GM18526 (cell line): ENCODE data around the gene WHRN.

Experiments used
- POLR2A ChIP-seq: IDR thresholded peaks from 3 replicates; pipeline ENCODE4 v1.6.1; 2011; ENCODE audit not compliant: insufficient read length; ENCODE audit errors: extremely low read depth

Gene WHRN

DNA sequence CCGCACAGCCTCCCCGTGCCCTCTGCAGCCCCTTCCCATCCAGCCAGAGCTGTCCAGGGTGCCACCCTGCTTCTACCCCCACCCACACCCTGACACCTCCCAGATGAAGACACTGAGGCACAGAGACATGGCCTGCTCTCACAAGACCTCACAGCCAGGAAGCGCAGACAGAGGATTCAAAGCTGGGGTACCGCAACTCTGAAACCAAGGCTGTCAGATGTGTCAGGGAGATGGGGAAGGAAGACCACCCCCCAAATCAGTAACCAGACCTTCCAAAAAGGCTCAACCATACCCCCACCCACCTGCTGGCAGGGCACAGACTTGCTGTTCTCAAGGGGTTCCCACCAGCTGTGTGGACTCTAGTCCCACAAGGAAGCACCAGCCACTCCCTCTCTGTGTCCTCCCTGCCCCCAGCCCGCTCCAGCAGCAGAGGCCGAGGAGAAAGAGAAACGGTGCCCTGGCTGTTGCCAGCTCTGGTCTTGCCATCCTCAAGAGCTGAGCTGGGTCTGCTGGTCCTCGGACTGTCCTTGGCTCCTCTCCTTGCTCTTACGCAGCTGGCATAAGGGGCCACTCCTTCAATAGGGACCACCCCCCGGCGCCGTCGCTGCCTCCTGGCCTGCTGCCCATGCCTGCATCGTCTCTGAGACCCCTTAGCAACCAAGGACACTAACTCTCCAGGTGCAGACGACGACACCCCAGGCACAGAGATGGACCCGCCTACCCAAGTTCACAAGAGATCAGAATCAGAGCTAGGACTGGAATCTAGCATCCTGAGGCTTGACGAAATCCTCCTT is 118.2 kb downstream of the WHRN start:
- peak; percentile 19 for TF ChIP-seq POLR2A

DNA sequence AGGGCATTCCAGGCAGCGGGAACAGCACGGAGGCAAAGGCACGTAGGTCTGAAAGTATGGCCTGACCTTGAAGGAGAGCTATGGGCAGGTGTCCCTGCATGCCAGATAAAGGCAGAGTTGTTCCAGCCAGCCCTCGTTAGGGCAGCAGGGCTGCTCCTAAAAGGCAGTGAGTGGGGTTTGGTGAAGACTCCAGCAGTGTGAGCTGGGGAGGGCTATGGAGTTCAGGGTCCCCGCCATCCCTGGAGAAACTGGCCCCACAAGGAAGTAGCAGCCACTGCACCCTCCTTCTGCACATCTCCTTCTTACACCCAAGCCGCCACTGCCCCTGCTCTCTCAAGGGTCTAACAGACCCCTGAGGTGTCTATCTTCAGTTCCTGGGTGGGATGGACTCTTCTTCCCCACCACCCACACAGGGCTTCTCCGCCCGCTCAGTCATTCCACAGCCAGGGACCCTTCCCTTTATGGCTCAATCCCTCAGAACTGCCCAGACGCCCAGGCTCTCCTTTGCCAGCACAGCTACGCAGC is 118.8 kb downstream of the WHRN start:
- peak; percentile 34 for TF ChIP-seq POLR2A

DNA sequence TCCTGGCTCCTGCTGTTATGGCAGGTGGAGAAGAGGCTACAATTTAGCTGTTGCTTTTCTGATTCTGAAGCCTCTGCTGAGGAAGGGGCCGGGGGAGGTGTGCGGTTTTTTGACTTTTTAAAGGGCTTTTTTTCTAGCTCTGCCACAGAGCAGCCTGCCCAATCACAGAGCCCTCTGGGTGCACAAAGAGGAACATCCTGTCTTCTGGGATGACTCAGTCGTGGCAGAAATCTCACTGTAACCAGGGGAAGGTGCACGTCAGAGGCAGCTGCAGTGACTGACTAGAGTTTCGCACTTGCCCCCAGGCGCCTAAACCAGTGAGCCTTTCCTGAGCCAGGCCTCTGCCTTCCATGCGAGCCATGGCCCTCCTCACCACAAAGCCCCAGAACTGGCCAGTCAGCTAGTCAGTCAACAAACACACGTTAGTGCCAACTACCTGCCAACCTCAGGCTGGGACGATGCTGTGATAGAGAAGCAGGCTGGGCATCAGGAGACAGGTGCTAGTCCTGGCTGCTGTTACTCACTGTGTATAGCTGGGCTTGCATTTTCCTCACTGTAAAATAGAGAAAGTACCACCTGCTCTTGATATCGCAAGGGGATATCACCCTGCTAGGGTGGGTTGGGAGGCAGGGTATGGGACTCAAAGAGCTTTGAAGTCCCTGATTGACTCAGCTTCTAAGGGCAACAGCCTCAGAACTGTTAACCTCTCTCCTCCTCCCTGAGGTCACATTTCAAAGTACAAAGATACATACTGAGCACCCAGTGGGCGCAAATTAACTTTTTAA is 119.7 kb downstream of the WHRN start:
- peak; percentile 87 for TF ChIP-seq POLR2A

DNA sequence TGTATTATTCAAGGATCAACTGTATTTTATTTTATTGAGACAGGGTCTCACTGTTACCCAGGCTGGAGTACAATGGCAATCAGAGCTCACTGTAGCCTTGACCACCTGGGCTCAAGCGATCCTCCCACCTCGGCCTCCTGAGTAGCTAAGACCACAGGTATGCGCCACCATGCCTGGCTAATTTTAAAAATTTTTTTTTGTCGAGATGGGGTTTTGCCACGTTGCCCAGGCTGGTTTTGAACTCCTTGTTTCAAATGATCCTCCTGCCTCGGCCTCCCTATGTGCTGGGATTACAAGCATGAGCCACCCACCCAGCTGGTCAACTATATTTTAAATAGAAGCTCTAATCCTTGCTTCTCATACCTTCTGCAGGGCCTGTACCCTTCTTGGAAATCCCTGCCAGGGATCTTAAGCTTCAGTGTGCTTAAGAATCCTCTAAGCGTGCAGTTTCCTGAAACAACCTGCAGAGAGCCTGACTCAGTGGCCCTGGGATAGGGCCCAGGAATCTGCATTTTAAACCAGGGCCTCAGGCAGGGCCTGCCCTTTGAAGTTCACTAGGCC is 120.4 kb downstream of the WHRN start:
- no peak for TF ChIP-seq POLR2A

DNA sequence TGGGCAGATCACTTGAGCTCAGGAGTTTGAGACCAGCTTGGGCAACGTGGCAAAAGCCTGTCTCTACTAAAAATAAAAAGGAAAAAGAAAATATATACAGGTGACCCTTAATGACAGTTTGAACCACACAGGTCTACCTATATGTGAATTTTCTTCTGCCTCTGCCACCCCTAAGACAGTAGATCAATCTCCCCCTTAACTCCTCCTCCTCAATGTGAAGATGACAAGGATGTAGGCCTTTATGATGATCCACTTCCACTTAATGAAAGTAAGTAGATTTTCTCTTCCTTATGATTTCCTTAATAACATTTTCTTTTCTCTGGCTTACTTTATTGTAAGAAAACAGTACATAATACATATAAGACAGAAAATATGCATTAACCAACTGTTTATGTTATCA is 120.9 kb downstream of the WHRN start:
- no peak for TF ChIP-seq POLR2A

DNA sequence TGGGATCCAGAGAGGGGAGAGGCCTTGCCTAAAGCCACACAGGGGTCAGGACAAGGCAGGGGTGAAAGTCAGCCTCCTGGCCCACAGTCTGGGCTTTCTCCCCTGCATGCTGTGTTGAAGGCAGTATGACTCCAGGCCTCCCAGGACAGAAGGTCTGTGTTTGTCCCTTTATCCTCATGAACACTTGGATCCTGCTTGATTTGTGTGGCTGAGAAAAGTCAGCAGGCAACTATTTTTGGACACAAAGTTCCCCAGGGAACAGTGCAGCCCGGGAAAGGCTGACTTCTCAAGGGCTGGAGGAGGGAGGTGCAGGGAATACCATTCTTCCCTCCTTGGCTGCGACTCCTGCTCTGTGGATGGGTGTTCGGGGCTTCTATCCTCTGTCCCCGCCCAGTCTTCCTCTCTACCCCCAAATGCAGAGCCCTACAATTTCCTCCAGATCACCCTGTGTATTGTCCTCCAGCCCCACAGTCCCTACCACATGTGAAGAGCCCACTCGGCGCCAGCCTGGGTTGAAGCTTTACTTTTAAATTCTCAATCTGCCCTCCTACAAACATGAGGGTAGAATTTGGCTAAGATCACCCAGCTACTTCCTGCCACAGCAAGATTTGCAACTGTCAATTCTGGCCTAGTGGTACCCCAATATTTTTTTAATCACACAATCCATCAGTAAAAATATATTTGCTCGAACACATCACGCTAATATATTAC is 121.6 kb downstream of the WHRN start:
- no peak for TF ChIP-seq POLR2A

DNA sequence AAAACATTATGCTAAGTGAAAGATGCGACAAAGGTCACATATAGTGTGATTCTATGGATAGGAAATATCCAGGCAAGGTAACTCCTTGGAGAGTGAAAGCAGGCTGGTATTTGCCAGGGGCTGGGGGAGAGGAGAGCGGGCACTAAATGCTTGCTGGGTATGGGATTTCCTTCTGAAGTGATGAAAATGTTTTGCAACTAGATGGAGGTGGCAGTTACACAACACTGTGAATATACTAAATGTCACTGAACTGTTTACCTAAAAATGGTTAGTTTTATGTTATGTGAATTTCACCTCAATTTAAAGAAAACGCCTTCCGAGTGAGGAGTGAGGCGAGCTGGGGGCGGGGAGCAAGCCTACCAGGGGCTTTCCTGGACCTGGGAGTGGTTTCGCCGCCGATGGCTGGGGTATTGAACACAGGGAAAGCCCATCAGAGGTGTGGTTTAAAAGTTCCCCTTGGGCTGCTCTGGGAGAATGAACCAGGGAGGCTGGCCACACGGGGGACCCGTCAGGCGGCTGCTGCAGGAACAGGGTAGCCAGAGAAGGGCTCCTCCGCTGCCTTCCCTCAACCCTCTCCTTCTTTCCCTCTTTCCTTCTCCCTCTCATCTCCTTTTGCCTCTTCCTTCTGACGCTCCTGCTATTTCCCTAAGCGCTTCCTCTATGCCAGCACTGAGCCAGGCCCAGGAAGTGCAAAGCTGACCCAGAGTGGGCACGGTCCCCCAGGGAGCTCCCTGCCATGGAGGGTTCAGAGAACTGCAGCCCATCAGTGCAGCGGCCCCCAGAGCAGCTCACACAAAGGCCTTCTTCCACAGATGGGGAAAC is 122.4 kb downstream of the WHRN start:
- TF ChIP-seq POLR2A = peak; percentile 47

DNA sequence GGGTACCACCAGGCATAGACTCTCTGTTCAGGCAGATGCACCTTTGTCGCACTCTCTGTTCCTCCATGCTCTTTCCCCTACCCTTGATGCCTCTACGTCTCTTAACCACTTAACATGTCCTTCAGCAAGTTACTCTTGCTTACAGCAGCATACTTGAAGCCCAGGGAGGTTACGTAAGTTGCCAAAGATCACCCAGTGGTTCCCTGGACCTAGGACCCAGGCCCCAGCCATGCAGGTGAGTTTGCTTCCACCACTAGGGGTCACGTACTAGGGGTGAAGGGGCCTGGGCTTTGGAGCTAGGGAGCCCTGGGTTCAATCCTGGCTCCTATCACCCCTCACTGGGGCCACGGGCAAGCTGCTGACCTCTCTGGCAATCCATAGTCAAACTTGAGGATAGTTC is 126.4 kb downstream of the WHRN start:
- TF ChIP-seq POLR2A = no peak

DNA sequence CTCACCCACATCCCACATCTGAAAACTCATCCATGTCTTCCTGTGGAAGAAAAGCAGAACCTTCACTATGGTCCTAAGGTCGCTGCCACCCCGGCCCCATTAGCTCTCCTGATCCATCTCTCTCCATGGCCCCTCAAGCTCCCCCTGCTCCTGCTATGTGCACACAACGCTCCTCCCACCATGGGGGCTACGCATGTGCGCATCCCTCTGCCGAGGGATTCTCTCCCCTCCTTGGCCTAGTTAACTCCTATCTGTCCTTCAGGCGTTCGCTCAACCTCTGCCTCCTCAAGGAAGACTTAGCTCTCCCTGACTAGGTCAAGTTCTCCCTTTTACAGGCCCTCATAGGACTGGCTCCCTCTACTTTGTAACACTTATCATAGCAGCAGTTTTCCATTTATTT is 127.3 kb downstream of the WHRN start:
- no peak for TF ChIP-seq POLR2A

DNA sequence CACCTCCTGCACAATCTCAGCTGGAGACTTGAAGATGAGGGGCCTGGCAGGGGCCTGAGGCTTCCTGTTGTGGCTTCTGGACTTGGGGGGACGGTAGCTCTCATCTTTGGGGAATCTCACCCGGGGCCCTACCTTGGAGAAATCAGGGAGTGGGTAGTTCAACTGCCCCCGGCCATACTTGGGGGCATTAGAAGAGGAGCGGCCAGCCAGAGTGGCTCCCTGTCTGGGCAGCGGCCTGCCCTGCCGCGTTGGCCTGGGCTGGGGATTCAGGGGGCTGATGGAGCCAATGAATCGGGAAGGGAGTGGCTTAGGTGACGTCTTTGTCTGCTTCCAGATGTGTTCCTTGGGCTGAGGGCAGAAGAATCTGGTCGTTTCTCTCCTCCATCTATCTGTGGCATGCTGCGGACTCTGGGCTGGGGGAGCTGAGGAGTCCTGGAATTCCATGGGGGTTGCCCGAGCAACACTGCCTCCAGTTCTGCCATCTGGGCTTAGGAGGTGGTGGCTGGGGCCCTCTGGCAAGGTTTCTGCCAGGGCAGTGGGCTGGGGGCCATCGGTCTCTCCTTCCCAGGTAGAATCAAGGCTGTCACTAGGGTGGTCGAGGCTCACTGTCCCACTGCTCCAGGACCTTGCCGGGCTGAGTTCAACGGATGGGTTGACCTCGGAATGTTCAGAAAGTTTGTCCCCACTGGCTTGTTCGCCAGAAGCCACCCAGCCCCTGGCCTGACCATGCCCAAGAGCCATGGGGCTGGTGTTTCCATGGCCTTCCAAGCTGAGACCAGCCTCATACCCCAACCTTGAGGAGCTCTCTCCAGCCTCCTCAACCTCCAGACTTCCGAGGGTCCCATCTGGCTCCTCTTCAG is 128.5 kb downstream of the WHRN start:
- TF ChIP-seq POLR2A = no peak

DNA sequence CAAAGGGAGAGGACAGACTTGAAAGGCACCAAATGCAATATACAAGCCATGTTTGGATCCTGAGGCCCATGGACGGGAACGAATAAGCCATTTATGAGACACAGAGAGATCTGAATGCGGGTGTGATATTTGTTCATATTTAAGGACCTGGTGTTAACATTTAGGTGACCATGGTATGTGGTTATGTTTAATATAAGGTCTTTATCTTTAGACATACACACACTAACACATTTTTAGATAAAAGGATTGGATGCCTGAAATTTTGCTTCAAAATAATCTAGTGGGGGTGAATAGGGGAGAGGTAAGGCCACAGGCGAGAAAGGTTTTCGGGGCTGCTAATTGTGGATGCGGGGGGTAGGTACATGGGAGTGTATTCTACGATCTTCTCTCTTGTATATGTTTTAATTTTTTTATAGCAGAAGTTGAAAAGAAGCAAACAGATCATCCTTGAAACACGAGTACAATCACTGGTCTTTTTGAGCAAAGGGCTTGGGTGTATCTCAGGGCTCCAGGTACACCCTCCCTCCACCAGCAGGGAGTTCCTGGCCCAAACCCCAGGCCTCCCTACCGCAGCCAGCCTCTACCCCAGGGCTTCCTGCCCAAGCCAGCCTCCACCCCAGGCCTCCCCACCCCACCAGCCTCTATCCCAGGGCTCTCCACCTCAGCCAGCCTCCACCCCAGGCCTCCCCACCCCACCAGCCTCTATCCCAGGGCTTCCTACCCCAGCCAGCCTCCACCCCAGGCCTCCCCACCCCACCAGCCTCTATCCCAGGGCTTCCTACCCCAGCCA is 129.7 kb downstream of the WHRN start:
- TF ChIP-seq POLR2A = no peak

DNA sequence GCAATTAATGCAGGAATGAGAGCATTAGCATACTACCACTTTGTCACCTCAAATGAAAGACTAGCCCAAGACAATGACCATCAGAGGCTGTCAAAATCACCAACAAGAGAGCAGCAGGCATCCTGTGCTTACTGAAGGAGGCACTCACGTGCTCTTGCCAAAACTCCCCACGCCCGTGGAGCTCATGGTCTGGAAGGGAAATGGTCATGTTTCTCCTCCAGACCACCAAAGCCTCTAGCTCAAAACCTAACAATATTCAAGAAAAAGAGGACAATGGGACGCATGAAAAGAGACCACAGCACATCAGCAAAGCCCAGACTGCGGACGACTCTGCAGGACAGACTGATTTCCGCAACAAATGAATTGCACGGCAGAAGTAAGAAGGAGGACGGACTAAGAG is 130.3 kb downstream of the WHRN start:
- TF ChIP-seq POLR2A = no peak
